Activated T-helper 1 cell treated with anti-CD3 and anti-CD28 coated beads, Interleukin-12 subunit alpha, Interleukin-12 subunit beta, Interleukin-2, Interleukin-4 antibody, amounts not matched to agents 30 ng/mL and 10 ng/mL and 1 ng/mL, durations not matched to agents 14 hours and 24 hours and 36 hours (primary cell): Measurements from ENCODE around the gene RHEX. TPM values are rescaled to one million over a fixed set of nuclear protein-coding genes. Genes with fewer than 3 reads are reported as not detected.

Experiments used
- DNase-seq: peaks from one replicate; pipeline ENCODE4 v3.0.0; 2021; ENCODE audit warnings: low spot score
- H3K27ac Mint-ChIP-seq: one replicate; pipeline ENCODE4 v1.8.0; 2021; ENCODE audit warnings: mild to moderate bottlenecking, mixed read lengths
- H3K27me3 Mint-ChIP-seq: one replicate; pipeline ENCODE4 v1.8.0; 2022; ENCODE audit warnings: mild to moderate bottlenecking, moderate library complexity, mixed read lengths; ENCODE audit not compliant: insufficient read depth
- H3K36me3 Mint-ChIP-seq: one replicate; pipeline ENCODE4 v1.8.0; 2021; ENCODE audit warnings: low read depth, mixed read lengths
- H3K4me1 Mint-ChIP-seq: one replicate; pipeline ENCODE4 v1.8.0; 2021; ENCODE audit warnings: low read depth, mixed read lengths
- H3K4me3 Mint-ChIP-seq: one replicate; pipeline ENCODE4 v1.8.0; 2021; ENCODE audit warnings: mild to moderate bottlenecking, moderate library complexity, mixed read lengths
- H3K9me3 Mint-ChIP-seq: one replicate; pipeline ENCODE4 v1.8.0; 2021; ENCODE audit warnings: mixed read lengths
- intact Hi-C: fragments of 100-400 bp; cut with micrococcal nuclease; formaldehyde crosslinking; loops from one replicate; pipeline ENCODE4 v1.15.1; 2024
- total RNA-seq: library from RNA; stranded (reverse); gene quantifications from 2 replicates; pipeline ENCODE4 v1.2.3, GENCODE V29; 2022

The RHEX gene
- total RNA-seq, 1 donor from 2014 or later: not detected

DNA sequence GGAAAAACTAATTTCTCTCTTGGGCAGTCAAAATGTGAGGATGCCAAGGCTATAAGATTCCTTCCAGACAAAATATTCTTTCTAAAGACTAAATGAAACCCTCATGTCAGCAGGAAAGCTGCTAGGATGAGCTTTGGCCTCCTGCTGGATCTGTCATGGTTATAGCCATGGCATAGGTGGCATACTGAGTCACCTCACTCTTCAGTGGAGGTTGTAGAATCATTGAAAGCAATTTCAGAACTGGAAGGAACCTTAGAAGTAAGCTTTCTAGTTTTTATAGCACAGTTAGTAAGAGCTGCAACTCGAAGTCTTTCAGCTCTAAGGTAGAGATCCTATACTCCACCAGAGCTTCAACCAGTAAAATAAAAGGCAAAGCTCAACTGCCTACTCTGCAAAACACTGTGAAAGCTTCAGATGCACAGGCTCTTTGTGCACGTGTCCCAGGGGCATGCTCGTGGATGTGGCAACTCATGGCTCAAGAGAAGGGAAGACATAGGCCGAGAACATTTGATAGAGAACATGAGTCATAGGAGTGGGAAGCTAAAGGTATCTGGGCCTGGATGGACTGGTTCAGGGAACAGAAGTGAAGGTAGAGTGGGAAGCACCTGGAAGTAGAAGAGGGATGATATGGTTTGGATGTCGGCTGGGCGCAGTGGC lies 58.4 kb downstream of the RHEX start:
- Mint-ChIP-seq H3K9me3 (no peaks in the 10 kb centered on the region), H3K4me3 (no peak overlapping the region), H3K27ac (no peak overlapping the region), H3K4me1 (no peaks in the 10 kb centered on the region), H3K27me3 (peaks cover 25% of the 10 kb centered on the region), H3K36me3 (no peaks in the 10 kb centered on the region)
- no peak for DNase-seq
- intact Hi-C loops: no loop called here

DNA sequence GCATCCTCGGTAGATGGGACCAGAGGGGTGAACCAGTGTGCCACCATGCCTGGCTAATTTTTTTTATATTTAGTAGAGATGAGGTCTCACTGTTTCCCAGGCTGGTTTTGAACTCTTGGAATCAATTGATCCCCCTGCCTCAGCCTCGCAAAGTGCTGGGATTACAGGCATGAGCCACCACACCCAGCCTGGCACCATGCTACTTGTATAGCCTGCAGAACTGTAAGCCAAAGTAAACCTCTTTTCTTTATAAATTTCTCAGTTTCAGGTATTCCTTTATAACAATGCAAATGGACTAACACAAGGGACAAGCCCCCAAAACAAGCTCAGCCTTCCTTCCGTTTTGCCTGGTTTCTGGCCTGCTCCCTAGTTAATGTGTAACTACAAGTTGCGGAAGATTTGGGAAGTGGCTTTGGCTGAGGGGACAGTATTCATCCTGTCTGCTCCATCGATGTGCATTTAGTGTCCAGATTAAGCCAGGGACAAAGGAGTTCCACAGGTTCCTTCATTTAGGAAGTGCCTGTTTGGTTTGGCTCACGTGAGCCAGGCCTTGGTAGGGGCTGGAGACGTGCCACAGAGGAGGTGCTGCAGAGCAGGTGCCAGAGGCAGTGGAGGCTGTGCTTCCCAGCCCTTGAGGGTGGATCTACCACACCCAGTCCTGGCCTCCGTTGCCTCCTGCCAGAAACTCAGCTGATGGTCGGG lies 59.8 kb downstream of the RHEX start:
- Mint-ChIP-seq H3K4me1 (peaks cover 3% of the 10 kb centered on the region), H3K36me3 (peaks cover 2% of the 10 kb centered on the region), H3K27ac (no peak overlapping the region), H3K9me3 (no peaks in the 10 kb centered on the region), H3K4me3 (no peak overlapping the region), H3K27me3 (peaks cover 34% of the 10 kb centered on the region)
- intact Hi-C loops: no loop called here
- no peak for DNase-seq

GRCh38 chr1:206114692-206115640 lies 62.0 kb downstream of the RHEX start:
- H3K36me3 Mint-ChIP-seq: peaks cover 2% of the 10 kb centered on the region
- no peak overlapping the region for H3K27ac Mint-ChIP-seq
- intact Hi-C loops: no loop called here
- peaks cover 40% of the 10 kb centered on the region for H3K27me3 Mint-ChIP-seq
- peaks cover 6% of the 10 kb centered on the region for H3K4me1 Mint-ChIP-seq
- peaks cover 1% of the 10 kb centered on the region for H3K9me3 Mint-ChIP-seq
- no peak overlapping the region for H3K4me3 Mint-ChIP-seq
- DNase-seq: no peak

DNA sequence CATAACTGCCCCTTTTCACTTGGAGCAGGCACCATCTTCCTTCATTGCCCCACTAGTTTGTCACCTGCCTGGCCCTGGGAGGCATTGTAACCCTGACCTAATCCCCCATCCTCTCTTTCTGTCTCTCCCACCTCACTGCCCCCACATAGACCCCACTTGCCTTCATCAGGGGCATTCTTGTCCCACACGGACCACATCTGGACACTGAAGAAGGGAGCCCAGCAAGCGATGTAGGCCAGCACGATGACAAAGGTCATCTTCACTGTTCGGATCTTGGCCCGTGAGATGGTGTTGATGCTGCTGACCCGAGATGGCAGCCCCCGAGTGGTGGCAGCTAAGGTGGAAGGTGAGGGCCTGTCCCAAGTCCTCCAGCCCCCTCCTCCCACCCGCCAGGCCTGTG lies 62.8 kb downstream of the RHEX start:
- peaks cover 2% of the 10 kb centered on the region for H3K36me3 Mint-ChIP-seq
- peaks cover 8% of the 10 kb centered on the region for H3K9me3 Mint-ChIP-seq
- intact Hi-C loops: no loop called here
- peaks cover 45% of the 10 kb centered on the region for H3K27me3 Mint-ChIP-seq
- DNase-seq: no peak
- no peak overlapping the region for H3K4me3 Mint-ChIP-seq
- H3K4me1 Mint-ChIP-seq: peaks cover 6% of the 10 kb centered on the region
- H3K27ac Mint-ChIP-seq: no peak overlapping the region

GRCh38 chr1:206116191-206116872 lies 63.4 kb downstream of the RHEX start:
- DNase-seq: no peak
- Mint-ChIP-seq H3K4me1 (peaks cover 6% of the 10 kb centered on the region), H3K4me3 (no peak overlapping the region), H3K36me3 (peaks cover 2% of the 10 kb centered on the region), H3K9me3 (peaks cover 14% of the 10 kb centered on the region), H3K27me3 (peaks cover 45% of the 10 kb centered on the region), H3K27ac (no peak overlapping the region)
- intact Hi-C loops: no loop called here

GRCh38 chr1:206116873-206117150 lies 63.8 kb downstream of the RHEX start:
- H3K4me3 Mint-ChIP-seq: no peak overlapping the region
- peaks cover 19% of the 10 kb centered on the region for H3K9me3 Mint-ChIP-seq
- no peak overlapping the region for H3K27ac Mint-ChIP-seq
- DNase-seq: no peak
- H3K4me1 Mint-ChIP-seq: peaks cover 6% of the 10 kb centered on the region
- intact Hi-C loops: no loop called here
- H3K36me3 Mint-ChIP-seq: peaks cover 2% of the 10 kb centered on the region
- peaks cover 43% of the 10 kb centered on the region for H3K27me3 Mint-ChIP-seq

GRCh38 chr1:206117151-206117948 lies 64.4 kb downstream of the RHEX start, which contains the start of gene AVPR1B:
Gene AVPR1B (minus strand): TSS chr1:206117388. CDS start chr1:206116890, 498 bp downstream.
- Mint-ChIP-seq H3K4me1 (peaks cover 6% of the 10 kb centered on the region), H3K9me3 (peaks cover 23% of the 10 kb centered on the region), H3K27ac (no peak within 1 kb of the TSS), H3K4me3 (peak within 1 kb of the TSS; percentile 1), H3K36me3 (peaks cover 3% of the 10 kb centered on the region), H3K27me3 (peaks cover 43% of the 10 kb centered on the region)
- intact Hi-C loops: no loop called here
- DNase-seq: no peak

DNA sequence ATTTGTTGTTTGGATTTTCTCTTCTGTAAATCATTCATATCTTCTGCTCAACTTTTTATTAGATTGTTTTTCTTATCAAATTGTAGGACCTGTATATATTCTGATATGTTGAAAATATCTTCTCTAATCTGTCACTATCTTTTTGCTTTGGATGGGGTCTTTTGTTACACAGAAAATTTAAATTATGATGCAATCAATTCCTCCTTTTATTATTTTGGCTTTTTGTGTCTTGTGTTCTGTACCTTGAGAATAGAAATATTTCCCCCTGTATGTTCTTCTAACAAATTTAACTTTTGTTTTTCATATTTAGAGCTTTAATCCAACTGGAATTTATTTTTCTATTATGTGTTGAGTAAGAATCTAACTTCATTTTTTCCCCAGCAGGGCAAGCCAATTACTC lies 67.4 kb downstream of the RHEX start:
- intact Hi-C loops: no loop called here
- Mint-ChIP-seq H3K4me1 (peaks cover 6% of the 10 kb centered on the region), H3K9me3 (peaks cover 28% of the 10 kb centered on the region), H3K27ac (no peak overlapping the region), H3K36me3 (peaks cover 3% of the 10 kb centered on the region), H3K4me3 (no peak overlapping the region), H3K27me3 (peaks cover 46% of the 10 kb centered on the region)
- no peak for DNase-seq

- intact Hi-C loops: no loop called here
- no peak overlapping the region for H3K27ac Mint-ChIP-seq
- peaks cover 6% of the 10 kb centered on the region for H3K4me1 Mint-ChIP-seq
- H3K27me3 Mint-ChIP-seq: peaks cover 47% of the 10 kb centered on the region
- no peak for DNase-seq
- peaks cover 28% of the 10 kb centered on the region for H3K9me3 Mint-ChIP-seq
- no peak overlapping the region for H3K4me3 Mint-ChIP-seq
- peaks cover 3% of the 10 kb centered on the region for H3K36me3 Mint-ChIP-seq
Observed at GRCh38 chr1:206121269-206121668, 68.3 kb downstream of the RHEX start.

- no peak overlapping the region for H3K4me3 Mint-ChIP-seq
- intact Hi-C loops: no loop called here
- H3K9me3 Mint-ChIP-seq: peaks cover 28% of the 10 kb centered on the region
- no peak for DNase-seq
- H3K4me1 Mint-ChIP-seq: peaks cover 3% of the 10 kb centered on the region
- no peak overlapping the region for H3K27ac Mint-ChIP-seq
- peaks cover 2% of the 10 kb centered on the region for H3K36me3 Mint-ChIP-seq
- H3K27me3 Mint-ChIP-seq: peaks cover 40% of the 10 kb centered on the region
Observed at GRCh38 chr1:206122686-206123085, 69.7 kb downstream of the RHEX start.

GRCh38 chr1:206125346-206125745 lies 72.4 kb downstream of the RHEX start:
- no peak for DNase-seq
- Mint-ChIP-seq H3K36me3 (peaks cover 2% of the 10 kb centered on the region), H3K27ac (no peak overlapping the region), H3K27me3 (peaks cover 27% of the 10 kb centered on the region), H3K9me3 (peaks cover 23% of the 10 kb centered on the region), H3K4me3 (no peak overlapping the region), H3K4me1 (no peaks in the 10 kb centered on the region)
- intact Hi-C loops: no loop called here

- intact Hi-C loops: no loop called here
- Mint-ChIP-seq H3K9me3 (peaks cover 5% of the 10 kb centered on the region), H3K4me3 (no peak overlapping the region), H3K4me1 (no peaks in the 10 kb centered on the region), H3K36me3 (no peaks in the 10 kb centered on the region), H3K27ac (no peak overlapping the region), H3K27me3 (peaks cover 24% of the 10 kb centered on the region)
- no peak for DNase-seq
Observed at GRCh38 chr1:206127336-206127735, 74.4 kb downstream of the RHEX start.
